GM19351 (cell line): ENCODE data around the gene NPHP4.

Experiments used
- ATAC-seq: cut with Tn5 transposase; IDR thresholded peaks from one replicate; pipeline ENCODE4 v1.9.1; 2021; ENCODE audit warnings: mild to moderate bottlenecking, moderate library complexity; ENCODE audit not compliant: unreplicated experiment

NPHP4 gene

GRCh38 chr1:5883129-5884048 is 108.8 kb downstream of the NPHP4 start:
- no peak for ATAC-seq

- no peak for ATAC-seq
Measured at GRCh38 chr1:5882367-5883128, 109.7 kb downstream of the NPHP4 start.

- ATAC-seq = no peak
Measured at GRCh38 chr1:5881526-5882222, 110.6 kb downstream of the NPHP4 start.

- no peak for ATAC-seq
Measured at GRCh38 chr1:5880630-5881405, 111.4 kb downstream of the NPHP4 start.

GRCh38 chr1:5879421-5879820 is 112.8 kb downstream of the NPHP4 start:
- no peak for ATAC-seq

GRCh38 chr1:5878971-5879370 is 113.3 kb downstream of the NPHP4 start:
- ATAC-seq = no peak

- ATAC-seq = no peak
Measured at GRCh38 chr1:5877683-5878530, 114.3 kb downstream of the NPHP4 start.

- no peak for ATAC-seq
Measured at GRCh38 chr1:5877001-5877400, 115.2 kb downstream of the NPHP4 start.

- ATAC-seq = no peak
Measured at GRCh38 chr1:5876094-5876650, 116.1 kb downstream of the NPHP4 start.

- ATAC-seq = no peak
Measured at GRCh38 chr1:5875345-5875910, 116.8 kb downstream of the NPHP4 start.

GRCh38 chr1:5874416-5875110 is 117.7 kb downstream of the NPHP4 start:
- ATAC-seq = no peak

- no peak for ATAC-seq
Measured at GRCh38 chr1:5873556-5873955, 118.7 kb downstream of the NPHP4 start.

GRCh38 chr1:5872886-5873285 is 119.3 kb downstream of the NPHP4 start:
- ATAC-seq = no peak

GRCh38 chr1:5868931-5869500 is 123.2 kb downstream of the NPHP4 start:
- ATAC-seq = no peak

GRCh38 chr1:5865774-5866173 is 126.5 kb downstream of the NPHP4 start:
- no peak for ATAC-seq

GRCh38 chr1:5865056-5865455 is 127.2 kb downstream of the NPHP4 start:
- no peak for ATAC-seq

- no peak for ATAC-seq
Measured at GRCh38 chr1:5864256-5864655, 128.0 kb downstream of the NPHP4 start.

GRCh38 chr1:5863238-5863637 is 129.0 kb downstream of the NPHP4 start:
- ATAC-seq = no peak
